ENCODE results near the gene ACKR2. TPM values are rescaled to one million over a fixed set of nuclear protein-coding genes. Genes with fewer than 3 reads are reported as not detected.
"Not testable (repeated sequence)": the region's sequence is repeated elsewhere in the genome, so short reads cannot be mapped to it uniquely, and the experiment has no call there.

Gene ACKR2
- total RNA-seq, 2 experiments from 2014 or later: 2.3 to 2.8 TPM

- POLR2A ChIA-PET; H3K9me3 Mint-ChIP-seq (ENCODE audit: insufficient read depth); DNase-seq; H3K27ac Mint-ChIP-seq; H3K4me3 Mint-ChIP-seq; ATAC-seq; H3K36me3 Mint-ChIP-seq (ENCODE audit: low read depth): not testable (repeated sequence)
- Mint-ChIP-seq H3K4me1 (ENCODE audit: low read depth) (peaks cover 15% of the 10 kb centered on the region), H3K27me3 (ENCODE audit: low read depth) (peaks cover 18% of the 10 kb centered on the region)
- CTCF ChIA-PET: interaction anchor here (2.5 to 3.0 kb wide), 3 partner anchors 44 to 104 kb away, joined by 8 to 39 read pairs (median 16); no protein-coding TSS in a partner anchor
Observed at GRCh38 chr3:42883251-42883930, 74.1 kb downstream of the ACKR2 start.

- ATAC-seq (no peak), DNase-seq (no peak)
- Mint-ChIP-seq H3K4me1 (ENCODE audit: low read depth) (peaks cover 15% of the 10 kb centered on the region), H3K27me3 (ENCODE audit: low read depth) (peaks cover 17% of the 10 kb centered on the region), H3K9me3 (ENCODE audit: insufficient read depth) (no peaks in the 10 kb centered on the region), H3K27ac (no peak overlapping the region), H3K36me3 (ENCODE audit: low read depth) (no peaks in the 10 kb centered on the region), H3K4me3 (no peak overlapping the region)
- ChIA-PET CTCF (no interaction called here), POLR2A (no interaction called here)
Observed at GRCh38 chr3:42884324-42884723, 75.1 kb downstream of the ACKR2 start.

- Mint-ChIP-seq H3K4me3 (no peak overlapping the region), H3K27me3 (ENCODE audit: low read depth) (peaks cover 15% of the 10 kb centered on the region), H3K27ac (no peak overlapping the region), H3K9me3 (ENCODE audit: insufficient read depth) (no peaks in the 10 kb centered on the region), H3K4me1 (ENCODE audit: low read depth) (peaks cover 16% of the 10 kb centered on the region), H3K36me3 (ENCODE audit: low read depth) (no peaks in the 10 kb centered on the region)
- ChIA-PET POLR2A (no interaction called here), CTCF (no interaction called here)
- DNase-seq (no peak), ATAC-seq (no peak)
Observed at GRCh38 chr3:42886294-42886822, 77.1 kb downstream of the ACKR2 start.

- peaks cover 22% of the 10 kb centered on the region for H3K27me3 Mint-ChIP-seq (ENCODE audit: low read depth)
- DNase-seq (no peak), ATAC-seq (no peak)
- H3K9me3 Mint-ChIP-seq (ENCODE audit: insufficient read depth): no peaks in the 10 kb centered on the region
- peaks cover 9% of the 10 kb centered on the region for H3K4me1 Mint-ChIP-seq (ENCODE audit: low read depth)
- no peak overlapping the region for H3K4me3 Mint-ChIP-seq
- CTCF ChIA-PET: no interaction called here
- POLR2A ChIA-PET: no interaction called here
- no peaks in the 10 kb centered on the region for H3K36me3 Mint-ChIP-seq (ENCODE audit: low read depth)
- H3K27ac Mint-ChIP-seq: no peak overlapping the region
Observed at GRCh38 chr3:42887084-42887483, 77.8 kb downstream of the ACKR2 start.

- ChIA-PET CTCF (interaction anchor here (1.3 kb wide), 1 partner anchor 60 kb away, joined by 4 read pairs; no protein-coding TSS in a partner anchor), POLR2A (no interaction called here)
- Mint-ChIP-seq H3K9me3 (ENCODE audit: insufficient read depth) (no peaks in the 10 kb centered on the region), H3K27me3 (ENCODE audit: low read depth) (peaks cover 24% of the 10 kb centered on the region), H3K4me1 (ENCODE audit: low read depth) (peaks cover 15% of the 10 kb centered on the region), H3K36me3 (ENCODE audit: low read depth) (no peaks in the 10 kb centered on the region), H3K4me3 (no peak overlapping the region), H3K27ac (no peak overlapping the region)
- DNase-seq: no peak
- ATAC-seq: no peak
Observed at GRCh38 chr3:42891042-42891441, 81.8 kb downstream of the ACKR2 start.

- H3K27me3 Mint-ChIP-seq (ENCODE audit: low read depth): peaks cover 21% of the 10 kb centered on the region
- no peak overlapping the region for H3K4me3 Mint-ChIP-seq
- ChIA-PET CTCF (interaction anchor here (1.2 kb wide), 1 partner anchor 10 kb away, joined by 3 read pairs; no protein-coding TSS in a partner anchor), POLR2A (interaction anchor here (0.9 kb wide), 1 partner anchor 61 kb away, joined by 3 read pairs; no protein-coding TSS in a partner anchor)
- ATAC-seq (no peak), DNase-seq (no peak)
- H3K4me1 Mint-ChIP-seq (ENCODE audit: low read depth): peaks cover 15% of the 10 kb centered on the region
- H3K27ac Mint-ChIP-seq: no peak overlapping the region
- H3K9me3 Mint-ChIP-seq (ENCODE audit: insufficient read depth): no peaks in the 10 kb centered on the region
- H3K36me3 Mint-ChIP-seq (ENCODE audit: low read depth): no peaks in the 10 kb centered on the region
Observed at GRCh38 chr3:42892169-42892568, 82.9 kb downstream of the ACKR2 start.

GRCh38 chr3:42892807-42893206 lies 83.6 kb downstream of the ACKR2 start:
- DNase-seq: no peak
- Mint-ChIP-seq H3K36me3 (ENCODE audit: low read depth) (no peaks in the 10 kb centered on the region), H3K27me3 (ENCODE audit: low read depth) (peaks cover 17% of the 10 kb centered on the region), H3K27ac (no peak overlapping the region), H3K4me3 (no peak overlapping the region), H3K4me1 (ENCODE audit: low read depth) (peaks cover 15% of the 10 kb centered on the region), H3K9me3 (ENCODE audit: insufficient read depth) (no peaks in the 10 kb centered on the region)
- ChIA-PET CTCF (interaction anchor here (1.2 kb wide), 1 partner anchor 9 kb away, joined by 3 read pairs; no protein-coding TSS in a partner anchor), POLR2A (no interaction called here)
- ATAC-seq: no peak

- CTCF ChIA-PET: no interaction called here
- no peak overlapping the region for H3K27ac Mint-ChIP-seq
- peaks cover 11% of the 10 kb centered on the region for H3K27me3 Mint-ChIP-seq (ENCODE audit: low read depth)
- DNase-seq (no peak), ATAC-seq (no peak)
- POLR2A ChIA-PET: no interaction called here
- no peaks in the 10 kb centered on the region for H3K36me3 Mint-ChIP-seq (ENCODE audit: low read depth)
- no peak overlapping the region for H3K4me3 Mint-ChIP-seq
- peaks cover 9% of the 10 kb centered on the region for H3K4me1 Mint-ChIP-seq (ENCODE audit: low read depth)
- no peaks in the 10 kb centered on the region for H3K9me3 Mint-ChIP-seq (ENCODE audit: insufficient read depth)
Observed at GRCh38 chr3:42894698-42895579, 85.7 kb downstream of the ACKR2 start.

- Mint-ChIP-seq H3K27ac (no peak overlapping the region), H3K4me3 (no peak overlapping the region), H3K27me3 (ENCODE audit: low read depth) (peaks cover 9% of the 10 kb centered on the region), H3K9me3 (ENCODE audit: insufficient read depth) (no peaks in the 10 kb centered on the region), H3K4me1 (ENCODE audit: low read depth) (peaks cover 6% of the 10 kb centered on the region), H3K36me3 (ENCODE audit: low read depth) (no peaks in the 10 kb centered on the region)
- ChIA-PET CTCF (no interaction called here), POLR2A (no interaction called here)
- DNase-seq: no peak
- ATAC-seq: no peak
Observed at GRCh38 chr3:42895580-42895868, 86.3 kb downstream of the ACKR2 start.

- no peak overlapping the region for H3K4me3 Mint-ChIP-seq
- H3K4me1 Mint-ChIP-seq (ENCODE audit: low read depth): peaks cover 8% of the 10 kb centered on the region
- no peak for ATAC-seq
- peaks cover 6% of the 10 kb centered on the region for H3K9me3 Mint-ChIP-seq (ENCODE audit: insufficient read depth)
- peaks cover 6% of the 10 kb centered on the region for H3K27me3 Mint-ChIP-seq (ENCODE audit: low read depth)
- ChIA-PET CTCF (interaction anchor here (2.1 kb wide), 1 partner anchor 18 kb away, joined by 7 read pairs; no protein-coding TSS in a partner anchor), POLR2A (no interaction called here)
- no peaks in the 10 kb centered on the region for H3K36me3 Mint-ChIP-seq (ENCODE audit: low read depth)
- H3K27ac Mint-ChIP-seq: no peak overlapping the region
- DNase-seq: no peak
Observed at GRCh38 chr3:42898896-42899675, 89.8 kb downstream of the ACKR2 start.

- Mint-ChIP-seq H3K36me3 (ENCODE audit: low read depth) (peaks cover 8% of the 10 kb centered on the region), H3K4me1 (ENCODE audit: low read depth) (peaks cover 5% of the 10 kb centered on the region), H3K27ac (no peak overlapping the region), H3K9me3 (ENCODE audit: insufficient read depth) (peaks cover 20% of the 10 kb centered on the region), H3K4me3 (no peak overlapping the region), H3K27me3 (ENCODE audit: low read depth) (peaks cover 17% of the 10 kb centered on the region)
- DNase-seq (no peak), ATAC-seq (no peak)
- CTCF ChIA-PET: interaction anchor here (2.1 kb wide), 1 partner anchor 19 kb away, joined by 7 read pairs; no protein-coding TSS in a partner anchor
- POLR2A ChIA-PET: no interaction called here
Observed at GRCh38 chr3:42900226-42901072, 91.2 kb downstream of the ACKR2 start.

All from activated CD8-positive, alpha-beta T cell treated with anti-CD3 and anti-CD28 coated beads, Interleukin-2, amount 10 ng/mL, durations not matched to agents 7 days and 5 days (primary cell).